PC-3 (cell line): ENCODE data around the gene GRHPR. TPM values are rescaled to one million over a fixed set of nuclear protein-coding genes. Genes with fewer than 3 reads are reported as not detected.
"Not testable (repeated sequence)": the region's sequence is repeated elsewhere in the genome, so short reads cannot be mapped to it uniquely, and the experiment has no call there.

Experiments used
- ATAC-seq: fragments of 200-7000 bp; cut with Tn5 transposase; 2 replicates; pipeline ENCODE4 v1.9.1; 2020; ENCODE audit warnings: mild to moderate bottlenecking, moderate library complexity
- BruUV-seq: library from RNA; stranded (reverse); fragments of 400-500 nt; replicated peaks from 2 replicates; lab custom pipeline; 2021; lab: Mats Ljungman, UMichigan
- CTCF ChIA-PET: fragments of 300-600 bp; sonication (Branson Sonifier 250); formaldehyde crosslinking; loops from one replicate; lab custom pipeline; 2022; ENCODE audit warnings: antibody characterized with exemption; lab: Charles Lee
- POLR2A ChIA-PET: fragments of 300-600 bp; sonication (Branson Sonifier 250); formaldehyde crosslinking; loops from one replicate; lab custom pipeline; 2022; ENCODE audit warnings: antibody characterized with exemption; ENCODE audit not compliant: unreplicated experiment; lab: Charles Lee
- DNase-seq: peaks from one replicate; pipeline ENCODE4 v3.0.0-alpha.2; 2015
- H2AFZ ChIP-seq: fragments of 300-600 bp; sonication (generic); 2 replicates; pipeline ENCODE4 v1.6.0; 2016; ENCODE audit warnings: antibody characterized with exemption, low read length
- H3F3A ChIP-seq: fragments of 300-600 bp; sonication (generic); one replicate; pipeline ENCODE4 v1.6.0; 2017; ENCODE audit warnings: antibody characterized with exemption, low read length, control low read depth, mild to moderate bottlenecking; ENCODE audit not compliant: unreplicated experiment
- H3K27ac ChIP-seq: fragments of 300-600 bp; sonication (generic); 2 replicates; pipeline ENCODE4 v1.5.1; 2016; ENCODE audit warnings: mild to moderate bottlenecking, low read length
- H3K27me3 ChIP-seq: fragments of 300-600 bp; sonication (generic); 2 replicates; pipeline ENCODE4 v1.6.1; 2016; ENCODE audit warnings: low read length, mixed read lengths
- H3K36me3 ChIP-seq: fragments of 300-600 bp; sonication (generic); 2 replicates; pipeline ENCODE4 v1.6.1; 2016; ENCODE audit warnings: low read depth, mixed run types, low read length, mixed read lengths
- H3K4me1 ChIP-seq: fragments of 300-600 bp; sonication (generic); 2 replicates; pipeline ENCODE4 v1.5.1; 2016; ENCODE audit warnings: low read length; ENCODE audit not compliant: insufficient read depth
- H3K4me2 ChIP-seq: fragments of 300-600 bp; sonication (generic); 2 replicates; pipeline ENCODE4 v1.6.0; 2016; ENCODE audit warnings: low read length
- H3K4me3 ChIP-seq: fragments of 300-600 bp; sonication (generic); 2 replicates; pipeline ENCODE4 v1.5.1; 2016; ENCODE audit warnings: mild to moderate bottlenecking, low read length, mixed read lengths
- H3K79me2 ChIP-seq: fragments of 300-600 bp; sonication (generic); 2 replicates; pipeline ENCODE4 v1.6.1; 2017; ENCODE audit warnings: low read length, mixed read lengths
- H3K9ac ChIP-seq: fragments of 300-600 bp; sonication (generic); 2 replicates; pipeline ENCODE4 v1.6.0; 2016; ENCODE audit warnings: mild to moderate bottlenecking, low read length
- H3K9me2 ChIP-seq: fragments of 300-600 bp; sonication (generic); replicated peaks from 2 replicates; pipeline ENCODE4 v1.6.1; 2016; ENCODE audit warnings: mixed run types, low read length, mixed read lengths
- H3K9me3 ChIP-seq: fragments of 300-600 bp; sonication (generic); 2 replicates; pipeline ENCODE4 v1.6.1; 2016; ENCODE audit warnings: low read length, mixed read lengths
- H4K20me1 ChIP-seq: fragments of 300-600 bp; sonication (generic); 2 replicates; pipeline ENCODE4 v1.6.1; 2016; ENCODE audit warnings: low read length, mixed read lengths
- EZH2 ChIP-seq: fragments of 300-600 bp; sonication (generic); IDR thresholded peaks from one replicate; pipeline ENCODE4 v1.6.1; 2017; ENCODE audit warnings: antibody characterized with exemption, mild to moderate bottlenecking, low read length; ENCODE audit not compliant: unreplicated experiment
- EZH2phosphoT487 ChIP-seq: fragments of 300-600 bp; sonication (generic); IDR thresholded peaks from 2 replicates; pipeline ENCODE4 v1.6.1; 2018; ENCODE audit warnings: mild to moderate bottlenecking, antibody characterized with exemption, low read length, borderline replicate concordance
- intact Hi-C: fragments of 100-400 bp; cut with micrococcal nuclease; formaldehyde crosslinking; loops from 2 replicates; pipeline ENCODE4 v1.9.0; 2023
- total RNA-seq: library from RNA; depleted of rRNA; stranded (reverse); fragments of >200 nt; gene quantifications from 2 replicates; pipeline ENCODE4 v1.2.3, GENCODE V29; 2014
- TF ChIP-seq, protein P1 (sequence below): fragments of 300-600 bp; sonication (generic); conservative IDR thresholded peaks from 2 replicates; pipeline ENCODE4 v1.5.1; 2017; ENCODE audit warnings: antibody characterized with exemption, low read depth, mild to moderate bottlenecking, low read length

Gene GRHPR
- total RNA-seq, 1 experiment from 2014 or later: 84.1 TPM

DNA sequence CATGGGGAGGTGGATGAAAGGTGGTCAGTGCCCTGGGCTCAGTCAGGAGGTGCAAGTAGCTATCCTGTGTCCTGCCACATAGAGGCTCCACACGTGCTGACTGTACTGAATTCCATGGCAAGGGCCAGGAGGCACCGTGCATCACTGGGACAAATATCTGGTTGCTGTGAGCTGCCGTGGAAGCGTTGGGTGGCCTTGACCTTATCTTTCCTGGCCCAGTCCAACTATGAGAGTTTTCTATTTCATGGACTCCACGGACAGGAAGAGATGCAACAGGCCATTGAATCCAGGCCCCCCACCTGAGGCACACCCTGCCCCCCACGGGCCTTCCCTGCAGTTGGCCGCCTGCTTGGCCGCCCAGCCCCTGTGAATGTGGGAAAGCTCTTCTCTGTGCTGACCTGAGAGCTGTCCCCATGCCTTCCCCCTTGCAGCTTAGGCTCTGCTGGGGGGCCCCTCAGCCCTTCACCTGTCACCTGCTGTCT lies 1.7 kb downstream of the GRHPR start:
- Histone ChIP-seq H3K27ac (no peak overlapping the region), H3K4me1 (peaks cover 16% of the 10 kb centered on the region), H3K79me2 (peaks cover 30% of the 10 kb centered on the region), H3F3A (no peaks in the 10 kb centered on the region), H3K4me3 (peak overlapping the region; percentile 89; the same call in 1 of the 2 replicates), H3K36me3 (no peaks in the 10 kb centered on the region; the same call in 1 of the 2 replicates), H3K4me2 (peak overlapping the region; percentile 88), H3K9me3 (no peaks in the 10 kb centered on the region), H4K20me1 (no peaks in the 10 kb centered on the region), H3K9me2 (no peaks in the 10 kb centered on the region), H3K9ac (no peak overlapping the region), H2AFZ (no peak overlapping the region), H3K27me3 (no peaks in the 10 kb centered on the region)
- no peak for DNase-seq
- BruUV-seq: no TSS peak
- TF ChIP-seq, protein P1, sequence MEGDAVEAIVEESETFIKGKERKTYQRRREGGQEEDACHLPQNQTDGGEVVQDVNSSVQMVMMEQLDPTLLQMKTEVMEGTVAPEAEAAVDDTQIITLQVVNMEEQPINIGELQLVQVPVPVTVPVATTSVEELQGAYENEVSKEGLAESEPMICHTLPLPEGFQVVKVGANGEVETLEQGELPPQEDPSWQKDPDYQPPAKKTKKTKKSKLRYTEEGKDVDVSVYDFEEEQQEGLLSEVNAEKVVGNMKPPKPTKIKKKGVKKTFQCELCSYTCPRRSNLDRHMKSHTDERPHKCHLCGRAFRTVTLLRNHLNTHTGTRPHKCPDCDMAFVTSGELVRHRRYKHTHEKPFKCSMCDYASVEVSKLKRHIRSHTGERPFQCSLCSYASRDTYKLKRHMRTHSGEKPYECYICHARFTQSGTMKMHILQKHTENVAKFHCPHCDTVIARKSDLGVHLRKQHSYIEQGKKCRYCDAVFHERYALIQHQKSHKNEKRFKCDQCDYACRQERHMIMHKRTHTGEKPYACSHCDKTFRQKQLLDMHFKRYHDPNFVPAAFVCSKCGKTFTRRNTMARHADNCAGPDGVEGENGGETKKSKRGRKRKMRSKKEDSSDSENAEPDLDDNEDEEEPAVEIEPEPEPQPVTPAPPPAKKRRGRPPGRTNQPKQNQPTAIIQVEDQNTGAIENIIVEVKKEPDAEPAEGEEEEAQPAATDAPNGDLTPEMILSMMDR: no peak
- TF ChIP-seq EZH2 (no peak), EZH2phosphoT487 (no peak)
- ATAC-seq: no peak
- ChIA-PET CTCF (no interaction called here), POLR2A (no interaction called here)
- intact Hi-C loops: no loop called here

DNA sequence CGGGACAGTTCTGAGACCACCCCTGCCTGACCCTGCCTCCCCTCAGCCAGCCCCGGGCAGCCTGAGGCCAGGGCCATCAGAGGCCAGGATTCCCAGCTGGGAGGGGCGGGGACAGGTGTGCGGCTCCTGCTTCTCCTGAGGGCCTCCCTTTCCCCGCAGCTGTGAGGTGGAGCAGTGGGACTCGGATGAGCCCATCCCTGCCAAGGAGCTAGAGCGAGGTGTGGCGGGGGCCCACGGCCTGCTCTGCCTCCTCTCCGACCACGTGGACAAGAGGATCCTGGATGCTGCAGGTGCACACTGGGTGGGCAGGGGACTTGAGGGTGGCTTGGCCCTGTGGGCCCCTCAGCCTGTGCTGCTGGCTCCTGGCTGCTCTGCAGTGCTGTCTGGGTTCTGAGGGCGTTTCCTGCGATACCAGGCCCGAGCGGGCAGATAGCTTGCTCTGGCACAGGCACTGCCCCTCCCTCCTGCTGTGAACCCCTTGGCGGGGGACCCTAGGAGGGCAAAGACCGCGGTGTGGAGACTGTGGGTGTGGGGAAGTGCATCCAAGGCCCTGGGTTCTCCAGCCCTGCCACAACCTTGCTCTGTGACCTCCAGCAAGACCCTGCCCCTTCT lies 2.3 kb downstream of the GRHPR start:
- Histone ChIP-seq H3K27me3 (no peaks in the 10 kb centered on the region), H3K9ac (no peak overlapping the region), H3K4me1 (peaks cover 16% of the 10 kb centered on the region), H2AFZ (no peak overlapping the region), H3K9me2 (no peaks in the 10 kb centered on the region), H3K4me3 (no peak overlapping the region), H3K9me3 (no peaks in the 10 kb centered on the region), H3K4me2 (peak overlapping the region; percentile 88; the same call in 1 of the 2 replicates), H3K79me2 (peaks cover 30% of the 10 kb centered on the region), H4K20me1 (no peaks in the 10 kb centered on the region), H3F3A (no peaks in the 10 kb centered on the region), H3K27ac (no peak overlapping the region), H3K36me3 (no peaks in the 10 kb centered on the region; the same call in 1 of the 2 replicates)
- no TSS peak for BruUV-seq
- no peak for ATAC-seq
- ChIA-PET CTCF (no interaction called here), POLR2A (no interaction called here)
- intact Hi-C loops: no loop called here
- TF ChIP-seq EZH2phosphoT487 (no peak), EZH2 (no peak)
- TF ChIP-seq, protein P1: no peak
- DNase-seq: no peak

DNA sequence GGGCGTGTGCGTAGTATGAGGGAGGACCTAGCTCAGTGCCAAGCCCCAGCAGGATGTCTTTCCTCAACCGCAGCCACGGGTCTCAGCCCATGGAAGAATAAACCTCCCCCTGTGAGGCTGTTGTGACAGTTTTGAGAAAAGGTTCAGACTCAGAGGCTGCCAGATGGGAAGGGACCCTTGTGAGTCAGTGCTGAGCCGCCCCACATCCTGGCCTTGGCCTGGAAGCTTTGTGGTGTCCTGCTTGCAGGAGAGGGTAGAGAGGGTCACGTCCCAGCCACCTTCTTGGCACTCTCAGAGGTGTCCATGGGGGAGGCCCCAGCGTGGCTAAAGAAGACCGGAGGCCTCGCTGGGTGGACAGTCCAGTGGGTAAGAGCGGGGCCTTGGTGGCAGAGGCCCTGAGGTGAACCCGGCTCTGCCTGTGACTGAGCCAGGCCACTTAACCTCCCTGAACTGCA lies 2.8 kb downstream of the GRHPR start:
- Histone ChIP-seq H2AFZ (no peak overlapping the region), H3K36me3 (no peaks in the 10 kb centered on the region; the same call in 1 of the 2 replicates), H3K79me2 (peaks cover 30% of the 10 kb centered on the region), H3K9ac (no peak overlapping the region), H3K9me3 (no peaks in the 10 kb centered on the region), H4K20me1 (no peaks in the 10 kb centered on the region), H3K27ac (no peak overlapping the region), H3K4me3 (no peak overlapping the region), H3F3A (no peaks in the 10 kb centered on the region), H3K4me2 (no peak overlapping the region), H3K4me1 (peaks cover 16% of the 10 kb centered on the region), H3K9me2 (no peaks in the 10 kb centered on the region), H3K27me3 (no peaks in the 10 kb centered on the region)
- CTCF ChIA-PET: no interaction called here
- intact Hi-C loops: no loop called here
- TF ChIP-seq EZH2 (no peak), EZH2phosphoT487 (no peak)
- TF ChIP-seq, protein P1: no peak
- no peak for ATAC-seq
- POLR2A ChIA-PET: no interaction called here
- no peak for DNase-seq
- BruUV-seq: no TSS peak

DNA sequence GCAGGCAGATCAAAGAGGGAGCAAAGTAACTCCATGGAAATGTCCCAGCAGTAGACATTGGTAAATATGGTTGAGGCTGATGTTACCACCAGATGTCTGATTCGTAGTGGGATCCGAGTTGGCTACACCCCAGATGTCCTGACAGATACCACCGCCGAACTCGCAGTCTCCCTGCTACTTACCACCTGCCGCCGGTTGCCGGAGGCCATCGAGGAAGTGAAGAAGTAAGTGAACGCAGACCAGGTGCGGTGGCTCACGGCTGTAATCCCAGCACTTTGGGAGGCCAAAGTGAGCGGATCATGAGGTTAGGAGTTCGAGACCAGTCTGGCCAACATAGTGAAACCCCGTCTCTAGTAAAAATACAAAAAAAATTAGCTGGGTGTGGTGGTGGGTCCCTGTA lies 3.9 kb downstream of the GRHPR start:
- H3F3A ChIP-seq, H3K36me3 ChIP-seq, POLR2A ChIA-PET, H2AFZ ChIP-seq, DNase-seq, H3K9ac ChIP-seq, intact Hi-C loops, H4K20me1 ChIP-seq, H3K9me2 ChIP-seq, H3K27me3 ChIP-seq, BruUV-seq, CTCF ChIA-PET, H3K27ac ChIP-seq, H3K9me3 ChIP-seq, H3K4me3 ChIP-seq, H3K4me2 ChIP-seq, ATAC-seq: not testable (repeated sequence)
- Histone ChIP-seq H3K79me2 (peaks cover 30% of the 10 kb centered on the region), H3K4me1 (peaks cover 16% of the 10 kb centered on the region)
